ENCODE data around the gene CDHR2.

The CDHR2 gene

DNA sequence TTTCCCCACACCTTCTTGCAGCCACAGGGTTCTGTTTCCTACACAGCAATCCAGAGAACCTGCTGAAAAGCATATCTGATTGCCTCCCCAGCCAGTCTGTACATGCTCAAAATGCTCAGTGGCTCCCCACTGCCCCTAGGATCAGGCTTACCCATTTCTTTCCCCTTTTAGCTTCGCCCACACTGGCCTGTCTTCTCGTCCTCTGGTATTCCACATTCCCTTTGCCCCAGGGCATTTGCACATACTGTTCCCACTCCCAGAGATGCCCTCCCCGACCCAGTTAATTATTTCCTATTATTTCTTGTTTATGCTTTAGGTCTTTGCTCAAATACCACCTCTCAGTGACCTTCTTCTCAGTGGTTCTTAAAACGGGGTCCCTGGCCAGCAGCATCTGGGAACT, 91.5 kb downstream of the CDHR2 start:
- no peak for DNase-seq (ENCODE audit: low spot score)

DNA sequence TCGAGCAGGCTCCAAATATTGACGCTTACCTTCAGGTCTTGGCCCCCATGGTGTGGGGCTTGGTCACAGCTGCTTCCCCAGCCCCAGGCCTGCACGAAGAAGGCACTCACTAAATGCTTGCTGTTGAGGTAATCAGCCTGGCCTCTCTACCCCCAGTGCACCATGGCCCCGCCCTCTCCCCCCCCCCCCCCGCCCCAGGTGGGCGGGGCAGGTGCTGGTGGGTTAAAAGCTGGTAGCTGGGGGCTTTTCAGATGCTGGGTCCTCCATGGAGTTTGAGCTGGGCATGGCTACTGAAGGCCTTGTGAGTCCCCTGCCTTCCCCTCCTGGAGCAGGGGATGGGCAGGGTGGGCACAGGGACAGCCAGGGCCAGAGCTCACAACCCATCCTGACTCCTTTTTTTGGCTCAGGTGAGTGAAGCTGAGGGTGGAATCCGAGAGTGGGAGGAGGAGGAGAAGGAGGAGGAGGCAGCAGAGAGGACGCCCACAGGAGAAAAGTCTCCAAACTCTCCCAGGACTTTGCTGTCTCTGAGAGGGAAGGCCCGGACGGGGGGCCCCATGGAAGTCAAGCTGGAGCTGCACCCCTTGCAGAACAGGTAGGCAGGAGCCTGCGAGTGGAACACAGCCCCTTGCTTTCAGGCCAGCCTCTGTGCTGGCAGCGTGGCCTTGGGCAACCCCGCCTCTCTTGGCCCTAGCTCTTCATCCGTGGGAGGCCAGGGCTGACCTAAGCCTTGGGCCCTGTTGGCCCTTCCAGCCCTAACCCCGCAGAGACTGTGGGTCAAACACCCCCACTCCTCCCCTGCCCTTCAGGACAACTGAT, 93.7 kb downstream of the CDHR2 start:
- DNase-seq (ENCODE audit: low spot score): no peak

DNA sequence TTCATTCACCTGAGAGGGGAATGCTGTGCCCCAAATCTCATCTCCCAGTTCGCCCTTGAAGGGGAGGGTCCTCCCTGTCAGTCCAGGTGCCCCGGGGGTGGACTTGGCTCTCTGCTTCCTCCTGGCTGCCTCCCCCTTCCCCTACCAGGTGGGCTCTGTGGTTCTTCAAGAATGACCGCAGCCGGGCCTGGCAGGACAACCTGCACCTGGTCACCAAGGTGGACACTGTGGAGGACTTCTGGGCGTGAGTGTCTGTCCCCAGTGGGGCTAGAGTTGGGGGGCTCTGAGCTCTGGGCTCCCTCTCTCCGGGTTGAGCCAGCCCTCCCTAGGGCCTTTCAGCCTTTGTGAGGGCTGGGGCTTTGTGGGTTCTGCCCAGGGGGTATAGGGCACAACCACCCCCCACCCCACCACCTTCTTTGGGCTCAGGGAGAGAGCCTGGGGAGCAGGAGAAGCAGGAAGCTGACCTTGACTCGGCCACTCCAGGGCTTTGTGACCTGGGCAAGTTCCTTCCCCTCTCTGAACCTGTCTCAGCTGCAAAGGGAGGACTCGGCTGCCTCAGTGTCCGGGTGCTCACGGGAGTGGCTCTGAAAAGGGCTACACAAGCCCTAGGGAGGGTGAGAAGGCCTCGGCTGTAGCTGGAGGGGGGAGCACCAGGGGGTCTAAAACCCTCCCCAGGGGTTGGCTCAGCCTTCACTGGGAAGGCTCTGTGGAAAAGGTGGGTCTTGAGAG, 94.5 kb downstream of the CDHR2 start:
- no peak for DNase-seq (ENCODE audit: low spot score)

DNA sequence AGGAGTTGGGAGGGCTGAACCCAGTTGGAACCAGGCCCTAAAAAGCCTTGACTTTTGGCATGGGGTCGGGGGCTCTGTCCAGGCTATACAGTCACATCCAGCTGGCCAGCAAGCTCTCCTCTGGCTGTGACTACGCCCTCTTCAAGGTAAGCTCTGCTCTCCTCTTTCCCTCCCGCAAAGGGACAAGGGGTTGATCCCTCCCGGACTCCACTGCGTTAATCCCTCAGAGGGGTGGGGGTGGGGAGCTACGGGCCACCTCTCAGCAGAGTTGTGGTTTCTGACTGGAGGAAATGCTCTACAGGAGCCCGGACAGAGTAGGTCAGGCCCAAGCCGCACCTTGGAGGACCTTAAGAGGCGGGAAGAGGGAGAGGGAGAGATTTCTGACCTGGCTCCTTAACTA, 95.2 kb downstream of the CDHR2 start:
- no peak for DNase-seq (ENCODE audit: low spot score)

DNA sequence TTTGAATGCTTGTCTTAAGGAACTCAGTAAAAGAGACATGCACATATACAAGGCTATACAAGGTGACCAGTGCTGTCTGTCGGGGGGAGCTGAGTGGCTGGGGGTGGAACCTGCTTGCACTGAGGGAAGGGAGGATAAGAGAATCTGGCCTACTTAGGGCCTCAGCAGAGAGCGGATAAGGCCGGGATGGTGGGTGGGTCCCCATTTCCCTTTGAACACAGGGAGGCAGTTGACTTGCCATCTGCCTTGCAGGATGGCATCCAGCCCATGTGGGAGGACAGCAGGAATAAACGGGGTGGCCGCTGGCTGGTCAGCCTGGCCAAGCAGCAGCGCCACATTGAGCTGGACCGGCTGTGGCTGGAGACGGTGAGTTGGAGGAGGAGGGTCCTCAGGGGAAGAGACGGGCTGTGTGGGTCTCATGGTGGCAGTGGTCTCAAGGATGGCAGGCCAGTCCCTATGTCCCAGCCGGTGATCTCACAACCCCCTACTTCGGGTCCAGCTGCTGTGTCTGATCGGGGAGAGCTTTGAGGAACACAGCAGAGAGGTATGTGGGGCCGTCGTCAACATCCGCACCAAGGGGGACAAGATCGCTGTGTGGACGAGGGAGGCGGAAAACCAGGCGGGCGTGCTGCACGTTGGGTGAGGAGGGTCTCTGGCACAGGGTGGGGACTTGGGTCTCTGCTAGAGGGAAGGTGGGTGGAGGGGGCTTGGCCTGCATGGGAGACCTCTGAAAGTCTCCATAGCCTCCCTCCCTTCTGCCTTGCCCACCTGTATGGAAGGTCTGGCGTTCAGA, 95.9 kb downstream of the CDHR2 start:
- DNase-seq (ENCODE audit: low spot score): no peak
